Lung microvascular endothelial cell (primary cell): ENCODE measurements around the gene USH1G. TPM values are rescaled to one million over a fixed set of nuclear protein-coding genes. Genes with fewer than 3 reads are reported as not detected.
A peak's percentile ranks its signal among the peaks of the same experiment; 100 is the strongest.
"Not testable (repeated sequence)": the region's sequence is repeated elsewhere in the genome, so short reads cannot be mapped to it uniquely, and the experiment has no call there.

ENCODE experiments used
- DNase-seq, 2 donors: peaks; one replicate each; pipeline versions ENCODE4 v3.0.0 to v3.0.0-alpha.2; 2010; ENCODE audit warnings: low read depth in 2 of 2
- total RNA-seq: library from RNA; depleted of rRNA; stranded (reverse); fragments of >200 nt; gene quantifications from 2 replicates; pipeline ENCODE4 v1.2.1, GENCODE V29; 2014

USH1G gene
- total RNA-seq, 1 donor from 2014 or later: not detected

DNA sequence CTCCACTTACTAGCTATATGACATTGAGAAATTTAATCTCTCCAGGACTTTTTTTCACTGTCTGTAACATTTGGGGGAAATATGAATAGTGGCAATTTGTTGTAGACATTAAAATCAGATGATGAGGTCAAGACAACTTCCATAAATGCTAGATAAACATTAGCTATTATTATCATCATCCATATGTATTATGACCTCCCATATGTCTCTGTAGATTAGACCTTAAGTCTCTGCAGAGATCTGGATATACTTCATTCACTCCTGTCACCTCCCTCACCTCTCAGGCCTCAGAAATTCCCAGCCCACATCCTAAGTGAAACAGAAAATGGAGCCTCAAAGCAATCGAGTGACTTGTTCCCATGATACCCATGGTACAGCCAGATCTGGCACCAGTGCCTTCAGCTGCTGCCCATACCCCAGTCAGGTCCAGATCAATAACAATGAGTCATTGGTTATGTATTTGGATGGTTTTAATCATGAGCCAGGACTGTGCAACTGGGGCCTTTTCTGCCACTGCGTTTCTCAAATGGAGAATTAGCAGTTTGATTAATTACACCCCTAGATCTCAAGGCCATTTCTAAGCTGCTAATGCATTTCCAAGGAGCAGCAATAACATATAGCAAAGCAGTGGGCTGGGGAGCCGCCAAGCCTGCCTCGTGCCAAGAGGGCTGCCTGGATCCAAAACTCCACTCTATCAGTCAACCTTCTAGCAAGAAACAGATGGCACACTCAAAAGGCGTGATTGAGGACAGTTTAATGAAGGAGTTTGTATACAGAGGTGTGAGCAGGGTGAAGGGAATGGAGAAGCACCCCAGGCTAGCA is 47.7 kb downstream of the USH1G start:
- DNase-seq: no peak

DNA sequence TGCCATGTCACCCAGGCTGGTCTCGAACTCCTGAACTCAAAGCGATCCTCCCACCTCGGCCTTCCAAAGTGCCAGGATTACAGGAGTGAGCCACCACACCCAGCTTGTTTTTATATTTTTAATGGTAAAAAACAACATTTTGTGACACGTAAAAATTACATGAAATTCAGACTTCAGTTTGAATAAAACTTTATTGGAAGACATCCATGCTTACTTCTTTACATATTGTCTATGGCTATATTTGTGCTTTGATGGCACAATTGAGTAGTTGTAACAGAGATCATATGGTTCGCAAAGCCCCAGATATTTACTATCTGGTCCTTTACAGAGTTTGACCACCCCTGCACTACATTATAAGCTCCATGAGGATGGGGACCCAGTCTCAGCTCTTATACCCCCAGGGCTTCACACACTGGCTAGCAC is 48.4 kb downstream of the USH1G start:
- no peak for DNase-seq

DNA sequence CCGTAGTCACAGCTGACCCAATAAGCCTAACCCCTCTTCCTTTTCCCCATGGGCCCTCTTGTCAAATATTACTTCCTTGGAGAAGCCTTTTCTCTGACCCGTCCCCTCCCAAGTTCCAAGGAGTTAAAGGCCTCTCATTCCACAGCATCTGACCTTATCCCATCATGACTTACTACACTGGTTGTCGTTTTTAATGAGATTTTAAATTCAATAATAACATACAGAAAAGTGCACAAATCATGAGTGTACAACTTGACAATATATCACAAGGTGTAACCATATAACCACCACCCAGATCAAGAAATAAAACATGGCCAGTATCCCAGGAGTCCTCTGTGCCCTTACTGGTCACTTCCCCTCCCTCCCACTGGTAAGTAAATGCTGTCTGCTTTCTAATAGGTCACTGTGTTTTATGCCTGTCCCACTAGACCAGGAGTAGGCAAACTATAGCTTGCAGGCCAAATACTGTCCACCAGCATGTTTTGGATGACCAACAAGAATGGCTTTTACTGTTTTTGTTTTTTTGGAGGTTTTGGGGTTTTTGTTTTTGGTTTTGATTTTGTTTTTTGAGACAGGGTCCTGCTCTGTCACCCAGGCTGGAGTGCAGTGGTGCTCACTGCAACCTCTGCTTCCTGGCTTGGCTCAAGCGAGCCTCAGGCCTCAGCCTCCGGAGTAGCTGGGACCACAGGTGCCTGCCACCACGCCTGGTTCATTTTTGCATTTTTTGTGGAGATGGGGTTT is 49.0 kb downstream of the USH1G start:
- no peak for DNase-seq

DNA sequence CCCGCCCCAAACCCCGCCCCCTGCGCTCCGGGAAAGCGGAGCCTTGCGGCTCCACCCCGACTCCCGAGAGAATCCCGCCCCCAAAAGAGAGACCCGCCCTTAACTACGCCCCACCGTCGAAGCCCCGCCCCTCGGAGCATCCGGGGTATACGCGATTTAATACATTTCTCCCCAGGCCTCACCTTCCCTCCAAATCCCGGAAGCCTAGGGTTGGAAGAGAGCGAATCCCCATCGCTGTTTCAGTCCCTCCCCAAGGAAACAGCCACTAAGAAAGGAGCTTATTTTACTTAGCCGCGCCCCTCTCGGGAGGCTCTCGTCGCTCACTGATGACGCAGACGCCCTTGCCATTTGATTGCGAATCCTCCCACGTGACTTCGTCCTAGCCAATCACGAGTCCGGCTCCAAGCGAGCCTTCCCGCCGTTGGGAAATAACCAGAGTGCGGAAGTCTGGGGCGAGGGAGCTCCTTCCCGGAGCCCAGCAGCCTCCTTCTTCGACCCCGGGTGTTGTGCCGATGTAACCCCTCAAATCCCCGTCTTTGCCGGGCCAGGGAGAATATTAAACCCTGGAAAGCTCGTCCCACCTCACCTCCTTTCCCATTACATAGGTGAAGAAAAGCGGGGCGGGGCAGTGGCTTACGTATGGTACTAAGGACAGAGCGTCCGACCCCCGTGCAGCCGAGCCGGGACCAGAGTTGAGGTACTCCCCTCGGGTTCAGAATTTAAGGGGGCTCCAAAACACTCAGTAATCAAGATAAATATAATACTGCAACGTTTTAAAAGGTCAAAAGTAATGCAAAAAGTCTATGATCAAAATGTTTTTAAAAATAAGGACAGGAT is 49.8 kb downstream of the USH1G start:
- peak; percentile 100 for DNase-seq

DNA sequence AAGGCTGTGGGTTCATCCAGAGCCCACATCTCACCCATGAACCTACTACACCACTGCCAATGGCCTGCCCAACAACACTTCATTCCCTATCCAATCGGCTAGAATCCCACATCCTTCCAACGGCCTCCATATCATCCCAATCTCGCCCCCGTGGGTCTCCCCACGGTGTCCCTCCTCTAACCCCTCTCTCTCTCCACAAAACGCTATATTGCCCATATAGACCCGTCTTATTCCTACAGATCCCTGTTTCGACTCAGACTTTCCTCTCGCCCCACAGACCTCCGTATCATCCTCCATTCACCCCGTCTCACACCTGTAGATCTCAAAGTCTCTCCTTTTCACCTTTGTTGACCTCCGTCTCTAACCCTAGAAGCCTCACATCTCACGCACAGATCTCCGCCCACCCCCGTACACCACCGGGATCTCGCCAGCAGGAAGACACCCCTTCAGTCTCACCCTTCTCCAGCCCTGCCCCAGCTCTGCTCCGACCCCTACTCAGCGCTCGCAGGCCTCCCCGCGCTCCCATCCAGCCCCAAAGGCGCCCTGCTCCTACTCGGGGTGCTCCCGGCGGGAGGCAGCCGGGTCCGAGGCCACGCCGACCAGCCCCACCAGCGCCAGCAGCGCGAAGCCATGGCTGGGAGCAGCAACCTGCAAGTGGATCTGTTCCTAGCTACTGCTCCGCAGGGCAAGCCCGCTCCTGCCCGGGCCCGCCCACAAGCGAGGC is 50.6 kb downstream of the USH1G start, which contains the start of gene FDXR:
Gene FDXR (minus strand): TSS at position 682 of the 724 bp plus-strand sequence. CDS start 50 bp downstream, at position 632.
- DNase-seq: no peak

DNA sequence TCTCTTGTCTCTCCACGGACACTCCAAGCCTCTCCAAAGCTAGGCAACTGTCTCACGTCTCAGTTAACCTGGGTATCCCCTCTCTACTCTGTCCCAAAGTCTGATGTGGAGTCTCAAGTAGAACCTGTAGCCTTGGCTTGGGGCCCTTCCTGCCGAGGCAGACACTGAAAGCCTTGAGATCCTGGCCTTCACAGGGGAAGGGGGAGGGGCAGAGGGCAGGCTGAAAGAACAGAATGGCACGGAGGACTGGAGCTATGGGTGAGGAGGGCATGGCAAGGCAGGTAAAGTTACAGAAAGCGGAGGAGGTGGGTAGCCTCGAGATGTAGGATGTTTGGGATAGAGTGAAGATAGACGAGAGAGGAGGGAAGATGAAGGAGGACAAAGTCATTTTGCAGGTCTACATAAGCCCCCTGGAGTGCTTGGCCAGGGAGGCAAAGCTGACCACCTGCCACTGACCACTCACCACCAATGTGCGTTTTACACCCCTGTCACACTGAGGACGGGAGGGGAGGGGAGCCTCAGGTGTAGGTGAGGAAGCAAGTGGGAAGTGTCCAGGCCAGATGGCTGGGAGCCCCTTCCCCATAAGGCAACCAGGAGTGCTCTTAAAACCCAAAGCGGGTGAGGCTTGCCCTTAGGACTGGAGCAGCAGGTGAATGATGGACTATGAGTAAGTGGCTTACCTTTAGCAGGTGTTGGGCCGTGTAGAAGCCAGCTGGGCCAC is 51.5 kb downstream of the USH1G start:
- no peak for DNase-seq

DNA sequence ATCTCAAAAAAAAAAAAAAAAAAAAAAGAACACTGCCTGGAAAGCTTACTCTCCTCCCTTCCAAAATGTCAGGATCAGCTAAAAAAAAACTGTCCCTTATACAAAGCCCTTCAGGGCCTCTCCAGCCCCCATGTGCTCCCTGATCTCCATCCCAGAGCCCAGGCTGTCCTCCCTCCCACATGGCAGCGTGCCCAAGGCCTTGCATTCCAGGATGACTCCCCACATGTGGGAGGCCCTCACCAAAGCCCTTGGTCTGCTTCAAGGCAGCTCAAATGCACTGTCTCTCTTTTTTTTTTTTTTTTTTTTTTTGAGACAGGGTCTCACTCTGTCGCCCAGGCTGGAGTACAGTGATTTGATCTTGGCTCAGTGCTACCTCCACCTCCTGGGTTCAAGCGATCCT is 52.5 kb downstream of the USH1G start:
- DNase-seq: peak in 1 of 2 donors; percentile 26

DNA sequence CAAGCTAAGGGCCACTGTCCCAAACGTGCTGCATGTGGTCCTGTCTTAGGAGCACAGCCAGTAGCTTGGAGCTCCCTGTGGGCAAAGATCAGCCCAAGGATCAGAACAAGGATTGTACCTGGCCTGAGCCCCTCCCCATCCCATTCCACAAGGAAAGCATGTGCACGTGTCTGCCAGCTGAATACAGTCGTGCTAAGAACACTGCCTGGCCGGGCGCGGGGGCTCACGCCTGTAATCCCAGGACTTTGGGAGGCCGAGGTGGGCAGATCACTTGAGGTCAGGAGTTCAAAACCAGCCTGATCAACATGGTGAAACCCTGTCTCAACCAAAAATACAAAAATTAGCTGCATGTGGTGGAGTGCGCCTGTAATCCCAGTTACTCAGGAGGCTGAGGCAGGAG is 53.0 kb downstream of the USH1G start:
- DNase-seq: not testable (repeated sequence)

DNA sequence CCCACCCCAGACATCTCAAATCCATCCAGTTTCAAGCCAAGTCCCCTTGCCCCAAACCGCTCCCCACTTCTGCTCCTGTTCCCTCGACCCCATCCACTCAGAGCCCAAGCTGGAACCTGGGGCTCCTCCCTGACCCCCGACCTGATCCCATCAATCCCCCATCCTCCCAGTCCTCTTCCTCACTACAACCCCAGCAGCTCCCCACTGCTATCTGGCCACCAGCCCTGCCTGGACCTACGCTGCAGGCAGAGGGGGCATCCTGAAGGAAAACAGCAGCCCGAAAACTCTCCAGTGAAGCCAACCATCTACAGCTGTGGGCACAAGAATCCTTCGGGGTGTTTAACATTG is 54.2 kb downstream of the USH1G start:
- no peak for DNase-seq

DNA sequence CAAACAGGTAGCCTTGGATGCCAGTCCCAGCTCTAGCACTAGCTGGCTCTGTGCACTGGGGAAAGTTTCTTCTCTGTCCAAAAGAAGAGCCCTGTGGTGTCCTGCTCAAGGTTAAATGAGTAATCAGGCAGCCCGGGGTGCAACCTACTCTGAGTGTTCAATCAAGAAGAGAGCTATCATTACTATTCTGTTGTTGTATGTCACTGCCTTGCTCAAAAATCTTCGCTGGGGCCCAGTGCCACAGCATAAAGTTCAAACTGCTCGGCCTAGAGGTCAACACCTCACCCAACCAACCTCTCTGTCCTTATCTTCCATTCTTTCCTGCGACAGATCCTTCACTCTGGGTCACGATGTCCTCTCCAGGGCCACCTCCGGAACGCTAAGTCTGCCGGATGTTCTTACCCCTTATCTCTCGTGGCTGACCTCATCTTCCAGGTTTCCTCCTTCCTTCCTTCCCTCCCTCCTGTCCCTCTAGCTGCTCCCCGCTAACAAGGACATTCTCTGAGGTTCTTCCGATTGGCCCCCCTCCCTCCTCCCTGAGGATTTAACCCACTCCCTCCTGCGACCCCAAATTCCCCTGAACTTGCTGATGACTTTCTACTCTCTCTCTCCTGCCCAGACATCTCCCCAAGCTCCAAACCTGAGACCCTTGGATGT is 54.7 kb downstream of the USH1G start:
- DNase-seq: no peak

DNA sequence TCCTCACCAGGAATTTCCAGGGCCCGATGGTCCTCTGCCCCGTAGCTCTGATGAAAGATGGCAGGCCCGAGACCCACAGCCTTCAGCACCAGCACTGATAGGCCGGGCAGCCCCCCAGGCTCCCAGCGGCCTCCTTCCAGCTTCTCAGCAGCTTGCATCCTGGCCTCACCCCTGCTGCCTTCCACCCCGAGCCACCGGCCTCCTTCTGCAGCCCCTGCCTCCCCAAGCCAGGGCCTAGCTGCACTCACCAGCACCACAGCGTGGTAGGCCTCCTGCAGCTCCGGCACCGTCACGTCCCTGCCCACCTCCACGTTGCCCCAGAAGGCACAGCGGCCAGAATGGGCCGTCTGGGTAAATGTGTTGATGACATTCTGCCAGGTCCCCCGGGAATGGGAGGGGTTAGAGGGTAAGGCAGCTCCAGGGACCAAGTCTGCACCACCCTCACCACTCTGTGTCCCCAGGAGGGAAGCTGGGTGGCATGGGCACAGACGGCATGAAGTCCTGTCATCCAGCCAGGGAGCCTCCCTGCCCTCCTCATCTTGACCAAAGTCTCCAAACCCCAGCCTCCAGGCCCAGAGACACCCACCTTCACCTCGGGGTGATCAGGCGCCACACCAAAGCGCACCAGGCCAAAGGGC is 56.7 kb downstream of the USH1G start:
- no peak for DNase-seq

Other genes starting within 250 kb of the USH1G start
- gene CD300LF, start 210.3 kb downstream of the USH1G start, total RNA-seq: not detected in 2 replicates
- 0.20 and 0.22 TPM in 2 replicates for gene RAB37, start 186.0 kb downstream of the USH1G start, total RNA-seq
- gene NHERF1, start 174.6 kb downstream of the USH1G start, total RNA-seq: 4.4 and 4.6 TPM in 2 replicates
- gene NAT9, start 146.9 kb downstream of the USH1G start, total RNA-seq: 15.5 and 20.0 TPM in 2 replicates
- under 0.01 TPM in 2 replicates for gene GRIN2C, start 63.4 kb downstream of the USH1G start, total RNA-seq
- 12.9 and 41.2 TPM in 2 replicates for gene FDXR, start 50.3 kb downstream of the USH1G start, total RNA-seq
- gene FADS6, start 29.6 kb downstream of the USH1G start, total RNA-seq: not detected in 2 replicates
- not detected in 2 replicates for gene OTOP2, start 1.0 kb upstream of the USH1G start, total RNA-seq
- gene OTOP3, start 12.6 kb upstream of the USH1G start, total RNA-seq: not detected in 2 replicates
- 21.4 and 44.8 TPM in 2 replicates for gene HID1, start 49.5 kb upstream of the USH1G start, total RNA-seq
- gene CDR2L, start 64.4 kb upstream of the USH1G start, total RNA-seq: 5.0 and 5.7 TPM in 2 replicates
- 17.9 and 19.4 TPM in 2 replicates for gene MRPL58, start 89.4 kb upstream of the USH1G start, total RNA-seq
- 156 and 219 TPM in 2 replicates for gene ATP5PD, start 123.7 kb upstream of the USH1G start, total RNA-seq
- gene KCTD2, start 124.0 kb upstream of the USH1G start, total RNA-seq: 9.2 and 11.9 TPM in 2 replicates
- gene SLC16A5, start 164.7 kb upstream of the USH1G start, total RNA-seq: 2.0 and 3.9 TPM in 2 replicates
- gene ARMC7, start 186.7 kb upstream of the USH1G start, total RNA-seq: 2.4 and 2.8 TPM in 2 replicates
- 34.7 and 38.7 TPM in 2 replicates for gene NT5C, start 208.5 kb upstream of the USH1G start, total RNA-seq
- gene JPT1, start 231.3 kb upstream of the USH1G start, total RNA-seq: 72.4 and 119 TPM in 2 replicates